SK-N-SH treated with all-trans-retinoic acid at 6 μM for 48 hours (cell line): ENCODE measurements around the gene FAM180A.

Experiments used
- ARNTL ChIP-seq: fragments of 450-650 bp; formaldehyde crosslinking; IDR thresholded peaks from 2 replicates; pipeline ENCODE4 v1.5.0; 2020; ENCODE audit warnings: low read depth, mild to moderate bottlenecking, moderate library complexity, borderline replicate concordance
- BACH2 ChIP-seq: fragments of 250-450 bp; sonication (Bioruptor Pico); IDR thresholded peaks from 2 replicates; pipeline ENCODE4 v1.9.0; 2021; ENCODE audit warnings: mild to moderate bottlenecking, borderline replicate concordance
- CSRNP3 ChIP-seq: fragments of 250-450 bp; sonication (Bioruptor Pico); IDR thresholded peaks from 2 replicates; pipeline ENCODE4 v1.5.1; 2021; ENCODE audit warnings: mild to moderate bottlenecking, moderate library complexity
- OSR1 ChIP-seq: fragments of 250-450 bp; sonication (Bioruptor Pico); IDR thresholded peaks from 2 replicates; pipeline ENCODE4 v1.8.0; 2022; ENCODE audit warnings: moderate library complexity, mild to moderate bottlenecking, inconsistent platforms
- PATZ1 ChIP-seq: fragments of 250-450 bp; sonication (Bioruptor Pico); IDR thresholded peaks from 2 replicates; pipeline ENCODE4 v1.8.0; 2020; ENCODE audit warnings: mild to moderate bottlenecking, moderate library complexity, borderline replicate concordance
- RARB ChIP-seq: fragments of 250-450 bp; sonication (Bioruptor Pico); IDR thresholded peaks from 2 replicates; pipeline ENCODE4 v1.8.0; 2021; ENCODE audit warnings: mild to moderate bottlenecking, moderate library complexity
- ZFP3 ChIP-seq: fragments of 250-450 bp; sonication (Bioruptor Pico); IDR thresholded peaks from 2 replicates; pipeline ENCODE4 v1.5.0; 2020; ENCODE audit warnings: mild to moderate bottlenecking, moderate library complexity
- ZFP30 ChIP-seq: fragments of 450-650 bp; formaldehyde crosslinking; IDR thresholded peaks from 2 replicates; pipeline ENCODE4 v1.5.0; 2022; ENCODE audit warnings: mild to moderate bottlenecking, moderate library complexity

- no peak for TF ChIP-seq ARNTL (CRISPR knock-in tag)
- TF ChIP-seq CSRNP3 (CRISPR knock-in tag): no peak
- no peak for TF ChIP-seq ZFP3
- no peak for TF ChIP-seq BACH2 (CRISPR knock-in tag)
- TF ChIP-seq OSR1: no peak
- no peak for TF ChIP-seq PATZ1
- no peak for TF ChIP-seq ZFP30
- no peak for TF ChIP-seq RARB
Measured at GRCh38 chr7:135706038-135706742, 42.4 kb downstream of the FAM180A start.
